HG03354 (cell line): ENCODE measurements around the gene PCDHA3.
"Not testable (repeated sequence)": the region's sequence is repeated elsewhere in the genome, so short reads cannot be mapped to it uniquely, and the experiment has no call there.

Experiments
- ATAC-seq: cut with Tn5 transposase; IDR thresholded peaks from one replicate; pipeline ENCODE4 v1.9.1; 2021; ENCODE audit warnings: mild to moderate bottlenecking; ENCODE audit not compliant: unreplicated experiment, poor library complexity, severe bottlenecking

Gene PCDHA3

DNA sequence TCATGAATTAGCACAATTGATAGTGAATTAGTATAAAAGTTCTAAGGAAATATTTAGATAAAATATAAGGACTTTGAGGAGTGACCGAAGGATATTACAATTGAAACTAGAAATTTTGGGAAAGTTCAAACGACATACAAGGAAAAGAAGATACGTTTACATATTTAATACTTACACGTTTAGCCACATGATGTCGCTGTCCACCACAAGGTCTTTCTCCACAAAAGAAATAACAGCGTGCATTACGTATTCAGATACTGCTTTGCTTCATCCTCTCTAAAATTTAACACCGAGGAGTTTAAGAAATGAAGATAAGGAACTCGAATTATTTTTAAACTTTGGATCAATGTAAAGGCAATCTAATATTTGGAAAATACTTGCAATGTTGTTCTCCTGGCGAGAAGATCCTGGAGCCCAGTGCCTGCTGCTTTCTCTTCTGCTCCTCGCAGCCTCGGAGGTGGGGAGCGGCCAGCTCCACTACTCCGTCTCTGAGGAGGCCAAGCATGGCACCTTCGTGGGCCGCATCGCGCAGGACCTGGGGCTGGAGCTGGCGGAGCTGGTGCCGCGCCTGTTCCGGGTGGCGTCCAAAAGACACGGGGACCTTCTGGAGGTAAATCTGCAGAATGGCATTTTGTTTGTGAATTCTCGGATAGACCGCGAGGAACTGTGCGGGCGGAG, at the start of gene PCDHA3:
Gene PCDHA3, plus strand, starts transcription at position 242 of the 678 bp plus-strand sequence.
- ATAC-seq, result no peak

DNA sequence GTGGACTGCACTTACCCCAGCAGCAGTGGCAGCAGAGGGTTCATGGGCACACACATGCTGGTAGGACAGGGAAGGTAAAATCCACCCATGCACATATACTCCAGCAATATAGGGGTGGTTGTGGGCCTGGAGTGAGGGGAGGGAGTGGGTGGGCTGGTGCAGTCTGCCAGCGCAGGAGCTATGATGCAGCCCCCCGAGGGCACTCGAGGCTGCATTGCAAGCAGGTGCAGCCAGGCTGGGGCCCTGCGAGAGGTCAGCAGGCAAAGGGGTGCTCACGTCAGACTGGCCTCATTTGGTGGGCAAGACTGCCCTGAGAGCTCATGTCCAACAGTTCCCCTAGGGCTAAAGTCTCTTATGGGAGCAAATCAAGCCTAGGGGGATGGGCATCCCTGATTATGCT, 47.3 kb upstream of the PCDHA3 start:
- no peak for ATAC-seq

DNA sequence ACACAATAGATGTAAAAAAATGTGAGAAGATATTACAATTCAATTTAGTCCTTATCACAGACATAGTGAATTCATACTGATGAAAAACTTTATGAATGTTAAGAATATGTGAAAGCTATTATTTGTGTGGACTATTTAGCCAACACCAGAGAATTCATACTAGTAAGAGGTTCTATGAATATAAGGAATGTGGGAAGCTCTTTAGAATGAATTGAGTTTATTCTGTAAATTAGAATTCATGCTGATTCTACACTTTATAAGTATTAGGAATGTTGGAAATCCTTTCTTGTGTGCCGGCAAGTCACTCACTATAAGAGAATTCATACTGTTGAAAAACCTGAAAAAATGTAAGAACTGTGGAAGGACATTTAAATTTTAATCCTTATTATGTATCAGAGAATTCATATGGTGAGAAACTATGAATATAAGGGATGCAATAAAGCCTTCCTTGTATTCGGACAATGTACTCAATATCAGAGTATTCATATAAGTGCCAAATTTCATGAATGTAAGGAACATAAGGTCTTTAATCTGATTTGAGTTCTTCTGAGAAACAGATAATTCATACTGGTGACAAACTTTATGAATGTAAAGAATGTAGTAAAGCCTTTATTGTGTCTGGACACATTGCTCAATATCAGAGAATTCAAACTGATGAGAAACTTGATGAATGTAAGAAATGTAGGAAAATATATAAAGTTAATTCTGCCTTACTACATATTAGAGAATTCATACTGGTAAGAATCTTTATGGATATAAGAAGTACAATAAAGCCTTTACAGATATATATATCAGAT, 36.5 kb upstream of the PCDHA3 start:
- no peak for ATAC-seq

DNA sequence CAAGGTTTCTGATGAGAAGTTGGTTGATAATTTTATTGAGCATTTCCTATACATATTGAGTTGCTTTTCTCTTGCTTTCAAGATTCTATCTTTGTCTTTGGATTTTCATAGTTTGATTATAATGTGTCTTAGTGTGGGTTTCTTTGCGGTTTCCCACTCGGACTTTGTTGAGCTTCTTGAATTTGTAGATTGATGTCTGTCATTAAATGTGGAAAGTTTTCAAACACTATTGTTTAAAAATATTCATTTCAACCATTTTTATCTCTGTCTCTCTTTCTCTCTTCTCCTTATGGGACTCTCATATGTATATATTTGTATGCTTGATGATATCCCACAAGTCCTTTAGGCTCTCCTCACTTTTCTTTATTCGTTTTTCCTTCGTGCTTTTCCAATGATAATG, 33.4 kb upstream of the PCDHA3 start:
- ATAC-seq, result no peak

DNA sequence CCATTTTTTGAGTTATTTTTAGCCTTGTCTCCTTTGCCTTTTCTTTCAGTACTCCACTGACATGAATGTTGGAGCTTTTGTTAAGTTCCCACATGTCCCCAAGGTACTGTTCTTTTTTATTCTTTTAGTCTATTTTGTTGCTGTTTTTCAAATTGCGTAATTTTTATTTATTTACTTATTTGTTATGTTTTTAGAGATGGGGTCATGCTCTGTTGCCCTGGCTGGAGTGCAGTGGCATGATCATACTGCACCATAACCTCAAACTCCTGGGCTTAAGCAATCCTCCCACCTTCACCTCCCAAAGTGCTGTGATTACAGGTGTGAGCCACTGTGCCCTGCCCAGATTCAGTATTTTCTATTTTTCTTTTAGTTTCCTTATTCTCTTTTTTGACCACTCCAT, 20.3 kb upstream of the PCDHA3 start:
- no peak for ATAC-seq

DNA sequence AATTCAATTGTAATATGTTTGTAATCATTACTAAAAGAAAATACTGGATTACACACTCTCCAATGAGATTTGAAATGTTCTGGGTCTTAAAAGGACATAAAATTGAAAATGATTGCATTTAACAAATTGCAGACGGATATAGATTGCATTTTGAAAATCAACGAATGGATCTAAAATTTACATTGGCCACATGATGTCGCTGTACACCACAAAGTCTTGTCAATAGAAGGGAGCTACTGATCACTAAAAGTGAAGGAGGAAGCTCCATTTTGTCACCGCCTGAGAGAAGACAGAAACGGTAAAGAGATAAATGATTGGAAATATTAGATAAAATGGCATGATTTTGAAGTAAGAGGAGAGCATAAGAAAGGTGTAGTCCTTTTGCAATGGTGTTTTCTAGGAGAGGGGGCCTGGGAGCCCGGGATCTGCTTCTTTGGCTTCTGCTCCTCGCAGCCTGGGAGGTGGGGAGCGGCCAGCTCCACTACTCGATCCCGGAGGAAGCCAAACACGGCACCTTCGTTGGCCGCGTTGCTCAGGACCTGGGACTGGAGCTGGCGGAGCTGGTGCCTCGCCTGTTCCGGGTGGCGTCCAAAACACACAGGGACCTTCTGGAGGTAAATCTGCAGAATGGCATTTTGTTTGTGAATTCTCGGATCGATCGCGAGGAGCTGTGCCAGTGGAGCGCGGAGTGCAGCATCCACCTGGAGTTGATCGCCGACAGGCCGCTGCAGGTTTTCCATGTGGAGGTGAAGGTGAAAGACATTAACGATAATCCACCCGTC, 14.8 kb upstream of the PCDHA3 start, which contains the start of gene PCDHA1:
Gene PCDHA1, plus strand, starts transcription at position 236 of the 782 bp plus-strand sequence.
- no peak for ATAC-seq

DNA sequence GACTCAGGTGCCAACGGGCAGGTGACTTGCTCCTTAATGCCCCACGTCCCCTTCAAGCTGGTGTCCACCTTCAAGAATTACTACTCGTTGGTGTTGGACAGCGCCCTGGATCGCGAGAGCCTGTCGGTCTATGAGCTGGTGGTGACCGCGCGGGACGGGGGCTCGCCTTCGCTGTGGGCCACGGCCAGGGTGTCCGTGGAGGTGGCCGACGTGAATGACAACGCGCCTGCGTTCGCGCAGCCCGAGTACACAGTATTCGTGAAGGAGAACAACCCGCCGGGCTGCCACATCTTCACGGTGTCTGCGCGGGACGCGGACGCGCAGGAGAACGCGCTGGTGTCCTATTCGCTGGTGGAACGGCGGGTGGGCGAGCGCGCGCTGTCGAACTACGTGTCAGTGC, 13.4 kb upstream of the PCDHA3 start:
- not testable (repeated sequence) for ATAC-seq

DNA sequence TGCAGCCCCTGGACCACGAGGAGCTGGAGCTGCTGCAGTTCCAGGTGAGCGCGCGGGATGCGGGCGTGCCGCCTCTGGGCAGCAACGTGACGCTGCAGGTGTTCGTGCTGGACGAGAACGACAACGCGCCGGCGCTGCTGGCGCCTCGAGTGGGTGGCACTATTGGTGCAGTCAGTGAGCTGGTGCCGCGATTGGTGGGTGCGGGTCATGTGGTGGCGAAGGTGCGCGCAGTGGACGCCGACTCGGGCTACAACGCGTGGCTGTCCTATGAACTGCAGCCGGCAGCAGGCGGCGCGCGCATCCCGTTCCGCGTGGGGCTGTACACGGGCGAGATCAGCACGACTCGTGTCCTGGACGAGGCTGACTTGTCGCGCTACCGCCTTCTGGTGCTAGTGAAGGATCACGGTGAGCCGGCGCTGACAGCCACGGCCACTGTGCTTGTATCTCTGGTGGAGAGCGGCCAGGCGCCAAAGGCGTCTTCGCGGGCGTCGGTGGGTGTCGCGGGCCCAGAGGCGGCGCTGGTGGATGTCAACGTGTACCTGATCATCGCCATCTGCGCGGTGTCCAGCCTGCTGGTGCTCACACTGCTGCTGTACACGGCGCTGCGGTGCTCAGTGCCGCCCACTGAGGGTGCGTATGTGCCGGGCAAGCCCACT, 12.9 kb upstream of the PCDHA3 start:
- ATAC-seq, result not testable (repeated sequence)

DNA sequence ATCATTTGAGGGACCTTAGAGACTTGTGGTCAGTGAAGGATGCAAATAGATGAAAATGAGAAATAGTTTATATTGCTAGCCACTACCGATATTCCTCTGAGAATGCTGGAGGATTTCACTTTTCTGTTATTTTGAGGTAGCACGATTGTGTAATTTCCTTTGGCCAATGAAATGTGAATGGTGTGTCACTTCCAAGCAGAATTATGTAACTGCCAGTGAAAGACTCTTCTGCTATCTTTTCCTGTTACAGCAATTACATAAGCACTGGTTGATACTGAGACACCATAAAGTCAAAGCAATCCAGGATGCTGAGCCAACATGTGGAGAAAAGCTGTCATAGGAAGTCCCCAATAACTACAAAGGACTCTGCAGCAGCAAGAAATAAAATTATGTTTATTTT, 9.8 kb upstream of the PCDHA3 start:
- ATAC-seq, result no peak

DNA sequence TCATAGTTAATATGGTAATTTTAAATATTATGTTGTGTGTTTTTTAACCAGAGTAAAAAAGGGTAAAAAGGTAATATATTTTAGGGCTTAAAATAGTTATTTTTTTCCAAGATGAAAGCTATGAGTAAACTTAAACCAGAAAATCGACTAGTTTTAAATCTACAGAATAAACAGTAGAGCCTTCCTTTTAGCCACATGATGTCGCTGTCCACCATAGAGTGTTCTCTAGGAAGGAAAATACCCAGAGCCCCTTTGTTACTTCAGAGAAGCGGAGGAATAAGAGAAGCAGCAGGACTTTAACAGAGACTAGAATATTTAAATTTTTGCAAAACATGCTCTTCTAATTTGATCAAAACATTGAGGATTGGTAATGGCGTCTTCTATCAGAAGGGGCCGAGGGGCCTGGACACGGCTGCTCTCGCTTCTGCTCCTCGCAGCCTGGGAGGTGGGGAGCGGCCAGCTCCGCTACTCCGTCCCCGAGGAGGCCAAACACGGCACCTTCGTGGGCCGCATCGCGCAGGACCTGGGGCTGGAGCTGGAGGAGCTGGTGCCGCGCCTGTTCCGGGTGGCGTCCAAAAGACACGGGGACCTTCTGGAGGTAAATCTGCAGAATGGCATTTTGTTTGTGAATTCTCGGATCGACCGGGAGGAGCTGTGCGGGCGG, 6.1 kb upstream of the PCDHA3 start, which contains the start of gene PCDHA2:
Gene PCDHA2, plus strand, starts transcription at position 258 of the 664 bp plus-strand sequence.
- ATAC-seq, result no peak

DNA sequence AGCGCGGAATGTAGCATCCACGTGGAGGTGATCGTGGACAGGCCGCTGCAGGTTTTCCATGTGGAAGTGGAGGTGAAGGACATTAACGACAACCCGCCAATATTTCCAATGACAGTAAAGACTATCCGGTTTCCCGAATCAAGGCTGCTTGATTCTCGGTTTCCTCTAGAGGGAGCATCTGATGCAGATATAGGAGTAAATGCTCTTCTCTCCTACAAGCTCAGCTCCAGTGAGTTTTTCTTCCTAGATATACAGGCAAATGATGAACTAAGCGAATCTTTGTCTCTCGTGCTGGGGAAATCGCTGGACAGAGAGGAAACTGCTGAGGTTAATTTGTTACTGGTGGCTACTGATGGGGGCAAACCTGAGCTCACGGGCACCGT, 5.6 kb upstream of the PCDHA3 start:
- ATAC-seq, result no peak

DNA sequence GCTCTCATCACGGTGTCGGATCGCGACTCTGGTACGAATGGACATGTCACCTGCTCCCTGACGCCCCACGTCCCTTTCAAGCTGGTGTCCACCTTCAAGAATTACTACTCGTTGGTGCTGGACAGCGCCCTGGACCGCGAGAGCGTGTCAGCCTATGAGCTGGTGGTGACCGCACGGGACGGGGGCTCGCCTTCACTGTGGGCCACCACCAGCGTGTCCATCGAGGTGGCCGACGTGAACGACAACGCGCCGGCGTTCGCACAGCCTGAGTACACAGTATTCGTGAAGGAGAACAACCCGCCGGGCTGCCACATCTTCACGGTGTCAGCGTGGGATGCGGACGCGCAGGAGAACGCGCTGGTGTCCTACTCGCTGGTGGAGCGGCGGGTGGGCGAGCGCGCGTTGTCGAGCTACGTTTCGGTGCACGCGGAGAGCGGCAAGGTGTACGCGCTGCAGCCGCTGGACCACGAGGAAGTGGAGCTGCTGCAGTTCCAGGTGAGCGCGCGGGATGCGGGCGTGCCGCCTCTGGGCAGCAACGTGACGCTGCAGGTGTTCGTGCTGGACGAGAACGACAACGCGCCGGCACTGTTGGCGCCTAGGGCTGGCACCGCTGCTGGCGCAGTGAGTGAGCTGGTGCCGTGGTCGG, 4.7 kb upstream of the PCDHA3 start:
- ATAC-seq, result not testable (repeated sequence)

DNA sequence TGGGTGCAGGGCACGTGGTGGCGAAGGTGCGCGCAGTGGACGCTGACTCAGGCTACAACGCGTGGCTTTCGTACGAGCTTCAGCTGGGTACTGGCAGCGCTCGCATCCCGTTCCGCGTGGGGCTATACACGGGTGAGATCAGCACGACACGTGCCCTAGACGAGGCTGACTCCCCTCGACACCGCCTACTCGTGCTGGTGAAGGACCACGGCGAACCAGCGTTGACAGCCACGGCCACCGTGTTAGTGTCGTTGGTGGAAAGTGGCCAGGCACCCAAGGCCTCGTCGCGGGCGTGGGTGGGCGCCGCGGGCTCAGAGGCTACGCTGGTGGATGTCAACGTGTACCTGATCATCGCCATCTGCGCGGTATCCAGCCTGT, 4.2 kb upstream of the PCDHA3 start:
- ATAC-seq, result no peak

DNA sequence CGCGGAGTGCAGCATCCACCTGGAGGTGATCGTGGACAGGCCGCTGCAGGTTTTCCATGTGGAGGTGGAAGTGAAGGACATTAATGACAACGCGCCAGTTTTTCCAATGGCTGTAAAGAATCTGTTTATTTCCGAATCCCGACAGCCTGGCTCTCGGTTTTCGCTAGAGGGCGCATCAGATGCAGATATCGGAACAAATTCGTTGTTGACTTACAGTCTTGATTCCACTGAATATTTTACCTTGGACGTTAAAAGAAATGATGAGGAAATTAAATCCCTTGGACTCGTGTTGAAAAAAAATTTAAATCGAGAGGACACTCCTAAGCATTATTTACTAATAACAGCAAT, 611 bp downstream of the PCDHA3 start:
- no peak for ATAC-seq

DNA sequence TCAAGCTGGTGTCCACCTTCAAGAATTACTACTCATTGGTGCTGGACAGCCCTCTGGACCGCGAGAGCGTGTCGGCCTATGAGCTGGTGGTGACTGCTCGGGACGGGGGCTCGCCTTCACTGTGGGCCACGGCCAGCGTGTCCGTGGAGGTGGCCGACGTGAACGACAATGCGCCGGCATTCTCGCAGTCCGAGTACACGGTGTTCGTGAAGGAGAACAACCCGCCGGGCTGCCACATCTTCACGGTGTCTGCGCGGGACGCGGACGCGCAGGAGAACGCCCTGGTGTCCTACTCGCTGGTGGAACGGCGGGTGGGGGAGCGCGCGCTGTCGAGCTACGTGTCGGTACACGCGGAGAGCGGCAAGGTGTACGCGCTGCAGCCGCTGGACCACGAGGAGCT, 1.5 kb downstream of the PCDHA3 start:
- ATAC-seq, result not testable (repeated sequence)

DNA sequence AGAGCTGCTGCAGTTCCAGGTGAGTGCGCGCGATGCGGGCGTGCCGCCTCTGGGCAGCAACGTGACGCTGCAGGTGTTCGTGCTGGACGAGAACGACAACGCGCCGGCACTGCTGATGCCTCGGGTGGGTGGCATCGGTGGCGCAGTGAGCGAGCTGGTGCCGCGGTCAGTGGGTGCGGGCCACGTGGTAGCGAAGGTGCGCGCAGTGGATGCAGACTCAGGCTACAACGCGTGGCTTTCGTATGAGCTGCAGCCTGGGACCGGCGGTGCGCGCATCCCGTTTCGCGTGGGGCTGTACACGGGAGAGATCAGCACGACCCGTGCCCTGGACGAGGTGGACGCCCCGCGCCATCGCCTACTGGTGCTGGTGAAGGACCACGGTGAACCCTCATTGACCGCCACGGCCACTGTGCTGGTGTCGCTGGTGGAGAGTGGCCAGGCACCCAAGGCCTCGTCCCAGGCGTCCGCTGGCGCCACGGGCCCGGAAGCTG, 2.0 kb downstream of the PCDHA3 start:
- no peak for ATAC-seq

DNA sequence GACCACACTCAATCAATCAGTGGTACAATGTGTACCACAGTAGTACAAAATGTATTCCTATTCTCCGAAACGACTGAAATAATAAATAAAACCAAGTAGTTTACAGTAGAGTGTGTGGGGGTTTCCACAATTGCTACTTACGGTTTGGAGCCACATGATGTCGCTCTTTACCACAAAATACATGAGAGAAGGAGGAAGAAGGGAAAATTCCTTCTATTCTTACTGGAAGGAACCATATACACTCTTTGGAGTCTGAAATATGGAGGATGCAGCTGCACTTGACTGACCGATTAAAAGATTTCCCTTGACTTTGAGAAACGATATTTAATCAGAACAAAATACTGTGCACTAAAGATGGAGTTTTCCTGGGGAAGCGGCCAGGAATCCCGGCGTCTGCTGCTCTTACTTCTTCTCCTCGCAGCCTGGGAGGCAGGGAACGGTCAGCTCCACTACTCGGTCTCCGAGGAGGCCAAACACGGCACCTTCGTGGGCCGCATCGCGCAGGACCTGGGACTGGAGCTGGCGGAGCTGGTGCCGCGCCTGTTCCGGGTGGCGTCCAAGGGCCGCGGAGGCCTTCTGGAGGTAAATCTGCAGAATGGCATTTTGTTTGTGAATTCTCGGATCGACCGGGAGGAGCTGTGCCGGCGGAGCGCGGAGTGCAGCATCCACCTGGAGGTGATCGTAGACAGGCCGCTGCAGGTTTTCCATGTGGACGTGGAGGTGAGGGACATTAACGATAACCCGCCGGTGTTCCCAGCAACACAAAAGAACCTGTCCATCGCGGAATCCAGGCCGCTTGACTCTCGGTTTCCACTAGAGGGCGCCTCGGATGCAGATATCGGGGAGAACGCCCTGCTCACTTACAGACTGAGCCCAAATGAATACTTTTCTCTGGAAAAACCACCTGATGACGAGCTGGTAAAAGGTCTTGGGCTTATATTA, 6.2 kb downstream of the PCDHA3 start, which contains the start of gene PCDHA4:
Gene PCDHA4, plus strand, starts transcription at position 235 of the 942 bp plus-strand sequence.
- no peak for ATAC-seq
